Measurements from ENCODE around the gene SPIN1. TPM values are rescaled to one million over a fixed set of nuclear protein-coding genes. Genes with fewer than 3 reads are reported as not detected.

Gene SPIN1
- total RNA-seq, 2 donors from 2014 or later = 81.2 to 145 TPM

- H3K36me3 ChIP-seq = no peaks in the 10 kb centered on the region
- DNase-seq (ENCODE audit: low spot score) (no peak), ATAC-seq (ENCODE audit: insufficient number of reproducible peaks, low FRiP score, low read depth) (no peak)
- no peak for TF ChIP-seq CTCF (IDR thresholded peaks at IDR 0.05)
- no peak overlapping the region for H3K27ac ChIP-seq
- no peaks in the 10 kb centered on the region for H3K4me1 ChIP-seq (ENCODE audit: control insufficient read depth in 1 of 2, low read depth in 2 of 2)
- H3K9me3 ChIP-seq = no peaks in the 10 kb centered on the region
- H3K27me3 ChIP-seq (replicated peaks; ENCODE audit: insufficient read depth) = no peaks in the 10 kb centered on the region
- H3K4me3 ChIP-seq = no peak overlapping the region
Measured at GRCh38 chr9:88503845-88504764, 115.9 kb downstream of the SPIN1 start.

- H3K36me3 ChIP-seq = no peaks in the 10 kb centered on the region
- H3K4me1 ChIP-seq (ENCODE audit: control insufficient read depth in 1 of 2, low read depth in 2 of 2) = no peaks in the 10 kb centered on the region
- H3K27ac ChIP-seq = no peak overlapping the region
- no peak for TF ChIP-seq CTCF (IDR thresholded peaks at IDR 0.05)
- no peaks in the 10 kb centered on the region for H3K27me3 ChIP-seq (replicated peaks; ENCODE audit: insufficient read depth)
- no peaks in the 10 kb centered on the region for H3K9me3 ChIP-seq
- no peak for ATAC-seq (ENCODE audit: insufficient number of reproducible peaks, low FRiP score, low read depth)
- H3K4me3 ChIP-seq = no peak overlapping the region
- no peak for DNase-seq (ENCODE audit: low spot score)
Measured at GRCh38 chr9:88508326-88508725, 120.1 kb downstream of the SPIN1 start.

- no peak overlapping the region for H3K27ac ChIP-seq
- H3K36me3 ChIP-seq = no peaks in the 10 kb centered on the region
- no peak overlapping the region for H3K4me3 ChIP-seq
- TF ChIP-seq CTCF (IDR thresholded peaks at IDR 0.05) = no peak
- no peaks in the 10 kb centered on the region for H3K27me3 ChIP-seq (replicated peaks; ENCODE audit: insufficient read depth)
- H3K9me3 ChIP-seq = no peaks in the 10 kb centered on the region
- no peak for DNase-seq (ENCODE audit: low spot score)
- no peaks in the 10 kb centered on the region for H3K4me1 ChIP-seq (ENCODE audit: control insufficient read depth in 1 of 2, low read depth in 2 of 2)
- ATAC-seq (ENCODE audit: insufficient number of reproducible peaks, low FRiP score, low read depth) = no peak
Measured at GRCh38 chr9:88511906-88512305, 123.7 kb downstream of the SPIN1 start.

- no peaks in the 10 kb centered on the region for H3K27me3 ChIP-seq (replicated peaks; ENCODE audit: insufficient read depth)
Measured at GRCh38 chr9:88514247-88514646, 126.0 kb downstream of the SPIN1 start.

More at GRCh38 chr9:88514247-88514646, 126.0 kb downstream of the SPIN1 start:
- no peak for ATAC-seq (ENCODE audit: insufficient number of reproducible peaks, low FRiP score, low read depth)
- no peaks in the 10 kb centered on the region for H3K36me3 ChIP-seq
- DNase-seq (ENCODE audit: low spot score) = no peak
- no peak overlapping the region for H3K4me3 ChIP-seq
- H3K27ac ChIP-seq = no peak overlapping the region
- no peaks in the 10 kb centered on the region for H3K4me1 ChIP-seq (ENCODE audit: control insufficient read depth in 1 of 2, low read depth in 2 of 2)
- H3K9me3 ChIP-seq = no peaks in the 10 kb centered on the region
- no peak for TF ChIP-seq CTCF (IDR thresholded peaks at IDR 0.05)
